ENCODE data around the gene RNF133.

DNA sequence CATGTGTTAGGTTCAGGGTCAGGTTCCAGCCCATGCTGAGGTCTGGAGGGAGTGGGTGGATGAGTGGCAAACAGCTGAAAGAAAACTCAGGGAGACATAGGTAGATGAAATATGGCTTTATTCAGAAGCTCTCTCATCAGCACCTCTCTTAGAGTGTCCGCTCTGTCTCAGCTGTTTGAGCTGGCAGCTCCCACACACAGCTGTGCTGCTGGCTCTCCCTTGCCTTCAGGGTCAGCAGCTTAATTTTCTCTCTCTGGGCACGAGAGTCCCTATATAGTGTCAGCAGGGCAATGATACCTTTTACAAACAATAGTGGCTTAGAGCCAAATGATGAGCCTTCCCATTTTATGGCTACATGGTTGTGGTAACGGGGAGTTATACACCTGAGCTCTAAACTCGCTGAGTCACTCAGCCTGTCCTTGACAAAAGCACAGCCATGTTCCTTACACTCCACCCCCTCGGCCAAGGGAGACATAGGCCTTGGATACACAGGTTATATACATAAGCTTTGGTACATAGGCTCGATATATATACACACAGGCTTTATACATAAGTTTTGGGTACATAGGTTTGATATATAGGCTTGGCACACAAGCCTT is 10.4 kb downstream of the RNF133 start:
- no peak for TF ChIP-seq POLR2A (IDR thresholded peaks at IDR 0.05)
- TF ChIP-seq, protein P1, sequence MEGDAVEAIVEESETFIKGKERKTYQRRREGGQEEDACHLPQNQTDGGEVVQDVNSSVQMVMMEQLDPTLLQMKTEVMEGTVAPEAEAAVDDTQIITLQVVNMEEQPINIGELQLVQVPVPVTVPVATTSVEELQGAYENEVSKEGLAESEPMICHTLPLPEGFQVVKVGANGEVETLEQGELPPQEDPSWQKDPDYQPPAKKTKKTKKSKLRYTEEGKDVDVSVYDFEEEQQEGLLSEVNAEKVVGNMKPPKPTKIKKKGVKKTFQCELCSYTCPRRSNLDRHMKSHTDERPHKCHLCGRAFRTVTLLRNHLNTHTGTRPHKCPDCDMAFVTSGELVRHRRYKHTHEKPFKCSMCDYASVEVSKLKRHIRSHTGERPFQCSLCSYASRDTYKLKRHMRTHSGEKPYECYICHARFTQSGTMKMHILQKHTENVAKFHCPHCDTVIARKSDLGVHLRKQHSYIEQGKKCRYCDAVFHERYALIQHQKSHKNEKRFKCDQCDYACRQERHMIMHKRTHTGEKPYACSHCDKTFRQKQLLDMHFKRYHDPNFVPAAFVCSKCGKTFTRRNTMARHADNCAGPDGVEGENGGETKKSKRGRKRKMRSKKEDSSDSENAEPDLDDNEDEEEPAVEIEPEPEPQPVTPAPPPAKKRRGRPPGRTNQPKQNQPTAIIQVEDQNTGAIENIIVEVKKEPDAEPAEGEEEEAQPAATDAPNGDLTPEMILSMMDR (IDR thresholded peaks at IDR 0.05): no peak
